Caki2 (cell line): ENCODE measurements around the gene RAPGEF3. TPM values are rescaled to one million over a fixed set of nuclear protein-coding genes. Genes with fewer than 3 reads are reported as not detected.

Experiments used
- DNase-seq: peaks from one replicate; pipeline ENCODE4 v3.0.0-alpha.2; 2015; ENCODE audit warnings: low read depth
- in situ Hi-C: cut with HindIII; loops from 2 replicates; pipeline ENCODE4 v1.10.0; 2016; ENCODE audit warnings: low sequenced_read_pairs, low pct_unique_long_range_greater_than_20kb, mixed read lengths
- total RNA-seq: library from RNA; depleted of rRNA; stranded (reverse); fragments of >200 nt; shearing (Covaris generic); gene quantifications from 2 replicates; pipeline ENCODE4 v1.2.3, GENCODE V29; 2014; ENCODE audit warnings: low replicate concordance; rRNA removed

RAPGEF3 gene
- total RNA-seq, 1 experiment from 2014 or later, result 112 TPM

- in situ Hi-C loops, result loop anchor here (25.0 kb wide), 1 partner anchor 649 kb away; no protein-coding TSS in a partner anchor
- DNase-seq, result peak; percentile 37
Measured at GRCh38 chr12:47686645-47687240, 71.9 kb downstream of the RAPGEF3 start.

Other genes with a start within 250 kb of the RAPGEF3 start
- gene RPAP3, start 52.9 kb downstream of the RAPGEF3 start, total RNA-seq, result 10.7 and 18.9 TPM in 2 replicates
- gene ENDOU, start 33.4 kb downstream of the RAPGEF3 start, total RNA-seq, result not detected in 2 replicates
- 151 and 222 TPM in 2 replicates for gene SLC48A1, start 14.4 kb upstream of the RAPGEF3 start, total RNA-seq
- gene HDAC7, start 61.0 kb upstream of the RAPGEF3 start, total RNA-seq, result 10.9 and 12.4 TPM in 2 replicates
- 0.14 and 0.55 TPM in 2 replicates for gene VDR, start 146.1 kb upstream of the RAPGEF3 start, total RNA-seq
- gene TMEM106C, start 204.7 kb upstream of the RAPGEF3 start, total RNA-seq, result 212 and 223 TPM in 2 replicates
- gene COL2A1, start 245.6 kb upstream of the RAPGEF3 start, total RNA-seq, result not detected in 2 replicates